Fibroblast of skin of scalp (primary cell): Measurements from ENCODE around the gene SLC38A1. TPM values are rescaled to one million over a fixed set of nuclear protein-coding genes. Genes with fewer than 3 reads are reported as not detected.
A peak's percentile ranks its signal among the peaks of the same experiment; 100 is the strongest.
"Not testable (repeated sequence)": the region's sequence is repeated elsewhere in the genome, so short reads cannot be mapped to it uniquely, and the experiment has no call there.

Experiments
- DNase-seq: peaks from one replicate; pipeline ENCODE4 v3.0.0-alpha.2; 2013
- polyA plus RNA-seq, 2 experiments: library from polyadenylated mRNA; unstranded; fragments of 120-200 nt; gene quantifications; one replicate each; pipeline ENCODE4 v1.2.1, GENCODE V29; 2013; ENCODE audit not compliant: insufficient read length in 2 of 2

Gene SLC38A1
- 52.0 TPM for polyA plus RNA-seq (2013, experiment 1 of 2; ENCODE audit: insufficient read length)
- polyA plus RNA-seq (2013, experiment 2 of 2; ENCODE audit: insufficient read length) = 58.1 TPM

- peak; percentile 79 for DNase-seq
Observed at GRCh38 chr12:46268583-46269428, at the start of gene SLC38A1. SLC38A1 (minus strand) TSS chr12:46269043; CDS start chr12:46239800, 29,243 bp downstream.

DNA sequence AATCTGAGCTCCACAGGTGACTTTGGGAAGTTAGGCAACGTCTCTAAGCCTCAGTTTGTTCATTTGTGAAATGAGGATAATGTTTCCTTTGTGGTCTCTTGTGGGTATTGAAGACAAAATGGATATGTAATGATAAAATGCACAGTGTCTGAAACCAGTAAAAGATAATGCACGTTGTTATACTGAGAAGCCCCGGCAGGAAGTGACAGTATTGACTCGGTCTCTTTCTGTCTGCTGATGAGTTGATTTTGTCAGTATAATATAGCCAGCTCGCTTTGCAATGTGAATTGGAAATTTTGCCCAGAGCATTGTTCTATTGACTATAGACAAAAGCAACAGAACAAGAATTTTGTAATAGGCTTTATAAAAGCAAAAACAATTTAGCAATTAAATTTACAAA lies 49.2 kb upstream of the SLC38A1 start:
- no peak for DNase-seq

DNA sequence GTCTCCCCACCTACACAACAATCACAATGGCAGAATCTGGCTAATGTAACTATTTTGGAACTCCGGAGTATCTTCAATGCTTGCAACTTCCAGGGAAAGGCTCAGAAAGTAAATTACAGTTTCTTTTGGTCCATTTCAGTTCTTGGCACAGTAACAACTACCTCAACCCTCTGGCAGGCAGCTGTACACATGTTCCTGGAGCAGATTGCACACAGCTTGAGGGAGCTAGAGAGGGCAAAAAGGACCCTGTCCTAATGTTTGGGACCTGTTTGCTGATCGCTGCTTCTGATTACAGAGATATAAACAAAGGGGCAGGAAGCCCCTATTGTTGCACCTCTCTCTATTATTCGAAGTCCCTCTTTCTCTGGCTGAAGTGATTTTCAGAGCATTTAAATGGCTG lies 35.2 kb upstream of the SLC38A1 start:
- no peak for DNase-seq

GRCh38 chr12:46303039-46303666 lies 34.3 kb upstream of the SLC38A1 start:
- peak; percentile 19 for DNase-seq

- DNase-seq = peak; percentile 34
Observed at GRCh38 chr12:46300910-46301309, 32.1 kb upstream of the SLC38A1 start.

DNA sequence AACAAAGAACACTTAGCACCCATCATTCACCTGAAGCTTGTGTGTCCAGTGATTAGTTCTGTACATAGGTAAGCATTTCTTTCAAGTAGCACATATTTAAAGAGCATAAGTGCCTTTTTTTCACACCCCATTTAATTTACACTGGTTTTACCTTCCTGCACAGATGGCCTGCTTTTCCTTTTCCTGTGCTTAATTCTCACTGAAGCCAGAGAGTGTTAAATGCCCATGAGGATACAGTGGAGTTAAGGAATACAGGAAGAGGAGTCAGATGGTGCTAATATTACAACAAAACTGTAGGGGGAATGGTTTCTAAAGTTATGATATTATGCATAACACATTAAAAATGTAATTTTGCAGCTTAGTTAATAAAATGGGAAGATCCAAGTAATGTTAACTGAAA lies 31.0 kb upstream of the SLC38A1 start:
- no peak for DNase-seq

DNA sequence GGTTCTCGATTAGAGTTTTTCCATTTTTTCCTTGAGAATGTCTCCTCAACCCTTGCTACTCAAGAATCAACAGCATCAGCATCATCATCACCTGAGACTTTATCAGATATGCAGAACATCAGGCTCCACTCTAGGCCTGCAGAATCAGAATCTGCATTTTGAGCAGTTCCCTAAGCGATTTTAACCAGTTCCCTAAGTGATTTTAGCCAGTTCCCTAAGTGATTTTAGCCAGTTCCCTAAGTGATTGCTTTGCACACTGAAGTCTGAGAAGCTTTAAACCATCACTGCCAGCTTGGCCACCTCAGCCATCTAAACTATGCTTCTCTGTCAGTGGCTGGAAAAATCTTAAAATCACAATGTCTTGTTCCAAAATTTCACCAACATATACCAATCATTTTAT lies 29.4 kb upstream of the SLC38A1 start:
- no peak for DNase-seq

GRCh38 chr12:46296822-46297221 lies 28.0 kb upstream of the SLC38A1 start:
- DNase-seq = no peak

DNA sequence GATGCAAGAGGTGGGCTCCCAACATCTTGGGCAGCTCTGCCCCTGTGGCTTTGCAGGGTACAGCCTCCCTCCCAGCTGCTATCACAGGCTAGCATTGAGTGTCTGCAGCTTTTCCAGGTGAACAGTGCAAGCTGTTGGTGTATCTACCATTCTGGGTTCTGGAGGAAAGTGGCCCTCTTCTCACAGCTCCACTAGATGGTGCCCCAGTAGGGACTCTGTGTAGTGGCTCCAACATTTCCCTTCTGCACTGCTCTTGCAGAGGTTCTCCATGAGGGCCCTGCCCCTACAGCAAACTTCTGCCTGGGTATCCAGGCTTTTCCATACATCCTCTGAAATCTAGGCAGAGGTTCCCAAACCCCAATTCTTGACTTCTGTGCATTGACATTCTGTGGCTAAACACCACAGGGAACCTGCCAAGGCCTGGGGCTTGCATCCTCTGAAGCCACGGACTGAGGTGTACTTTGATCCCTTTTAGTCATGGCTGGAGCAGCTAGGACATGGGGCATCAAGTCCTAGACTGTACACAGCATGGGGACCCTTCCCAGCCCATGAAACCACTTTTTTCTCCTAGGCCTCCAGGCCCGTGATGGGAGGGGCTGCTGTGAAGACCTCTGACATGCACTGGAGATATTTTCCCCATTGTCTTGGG lies 24.0 kb upstream of the SLC38A1 start:
- DNase-seq = peak; percentile 20

DNA sequence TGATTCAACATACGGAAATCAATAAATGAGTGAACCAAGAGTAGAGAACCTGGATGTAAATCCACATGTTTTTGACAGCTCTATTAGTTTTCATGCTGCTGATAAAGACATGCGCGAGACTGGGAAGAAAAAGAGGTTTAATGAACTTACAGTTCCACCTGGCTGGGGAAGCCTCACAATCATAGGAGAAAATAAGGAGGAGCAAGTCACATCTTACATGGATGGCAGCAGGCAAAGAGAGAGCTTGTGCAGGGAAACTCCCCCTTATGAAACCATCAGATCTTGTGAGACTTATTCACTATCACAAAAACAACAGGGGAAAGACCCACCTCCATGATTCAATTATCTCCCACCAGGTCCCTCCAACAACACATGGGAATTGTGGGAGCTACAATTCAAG lies 23.1 kb upstream of the SLC38A1 start:
- not testable (repeated sequence) for DNase-seq

DNA sequence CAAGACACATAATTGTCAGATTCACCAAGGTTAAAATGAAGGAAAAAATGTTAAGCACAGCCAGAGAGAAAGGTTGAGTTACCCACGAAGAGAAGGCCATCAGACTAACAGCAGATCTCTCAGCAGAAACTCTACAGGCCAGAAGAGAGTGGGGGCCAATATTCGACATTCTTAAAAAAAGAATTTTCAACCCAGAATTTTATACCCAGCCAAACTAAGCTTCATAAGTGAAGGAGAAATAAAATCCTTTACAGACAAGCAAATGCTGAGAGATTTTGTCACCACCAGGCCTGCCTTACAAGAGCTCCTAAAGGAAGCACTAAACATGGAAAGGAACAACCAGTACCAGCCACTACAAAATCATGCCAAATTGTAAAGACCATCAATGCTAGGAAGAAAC lies 16.3 kb upstream of the SLC38A1 start:
- DNase-seq = not testable (repeated sequence)

DNA sequence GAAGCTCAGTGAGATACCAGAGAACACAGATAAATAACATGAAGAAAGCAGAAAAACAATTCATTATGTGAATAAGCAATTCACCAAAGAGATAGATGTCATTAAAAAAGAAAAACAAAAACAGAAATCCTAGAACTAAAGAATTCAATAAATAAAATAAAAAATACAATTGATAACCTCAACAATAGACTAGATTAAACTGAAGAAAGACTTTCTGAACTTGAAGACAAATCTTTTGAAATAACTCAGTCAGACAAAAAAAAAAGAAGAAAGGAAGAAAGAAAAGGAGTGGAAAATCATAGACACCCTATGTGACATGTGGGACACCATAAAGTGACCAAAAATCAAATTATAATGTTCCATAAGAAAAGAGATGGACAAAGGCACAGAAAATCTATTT lies 14.0 kb upstream of the SLC38A1 start:
- DNase-seq = no peak

DNA sequence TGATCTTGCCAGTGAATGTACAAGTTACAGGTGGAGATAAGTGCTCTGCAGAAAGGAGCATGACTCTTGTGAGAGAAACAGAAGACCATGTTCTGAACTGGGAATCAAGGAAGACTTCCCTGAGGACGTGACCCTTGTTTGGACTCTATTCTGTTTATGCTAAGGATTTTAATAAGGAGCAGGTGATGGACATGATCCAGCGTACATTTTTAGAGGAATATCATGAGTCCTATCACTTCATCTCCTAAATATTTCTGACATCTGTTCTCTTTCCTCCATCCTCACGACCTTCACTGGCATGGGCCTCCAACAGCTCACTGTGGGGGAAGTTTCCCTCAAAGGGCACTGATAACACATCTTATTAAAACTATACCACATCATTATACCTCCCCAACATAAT lies 7.9 kb upstream of the SLC38A1 start:
- no peak for DNase-seq

DNA sequence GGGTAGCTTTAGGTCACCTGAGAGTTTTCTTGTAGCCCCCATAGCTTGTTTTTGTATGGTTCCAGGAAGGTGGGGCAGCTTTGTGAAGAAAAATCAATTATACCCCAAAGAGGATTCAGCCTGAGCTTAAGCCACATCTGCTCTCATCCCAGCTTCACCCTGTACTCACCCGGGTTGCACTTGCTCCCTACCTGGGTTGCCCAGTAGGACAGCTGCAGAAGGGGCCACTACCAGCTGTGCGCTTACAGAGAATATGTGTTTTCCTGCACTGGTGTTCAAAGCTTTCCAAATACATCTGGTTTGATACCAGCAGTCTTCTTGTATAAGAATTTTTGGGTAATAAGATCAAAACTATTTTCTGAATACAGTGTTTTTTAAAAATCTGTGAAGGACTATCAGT lies 3.0 kb upstream of the SLC38A1 start:
- DNase-seq = no peak

- no peak for DNase-seq
Observed at GRCh38 chr12:46269429-46270241, 792 bp upstream of the SLC38A1 start.

DNA sequence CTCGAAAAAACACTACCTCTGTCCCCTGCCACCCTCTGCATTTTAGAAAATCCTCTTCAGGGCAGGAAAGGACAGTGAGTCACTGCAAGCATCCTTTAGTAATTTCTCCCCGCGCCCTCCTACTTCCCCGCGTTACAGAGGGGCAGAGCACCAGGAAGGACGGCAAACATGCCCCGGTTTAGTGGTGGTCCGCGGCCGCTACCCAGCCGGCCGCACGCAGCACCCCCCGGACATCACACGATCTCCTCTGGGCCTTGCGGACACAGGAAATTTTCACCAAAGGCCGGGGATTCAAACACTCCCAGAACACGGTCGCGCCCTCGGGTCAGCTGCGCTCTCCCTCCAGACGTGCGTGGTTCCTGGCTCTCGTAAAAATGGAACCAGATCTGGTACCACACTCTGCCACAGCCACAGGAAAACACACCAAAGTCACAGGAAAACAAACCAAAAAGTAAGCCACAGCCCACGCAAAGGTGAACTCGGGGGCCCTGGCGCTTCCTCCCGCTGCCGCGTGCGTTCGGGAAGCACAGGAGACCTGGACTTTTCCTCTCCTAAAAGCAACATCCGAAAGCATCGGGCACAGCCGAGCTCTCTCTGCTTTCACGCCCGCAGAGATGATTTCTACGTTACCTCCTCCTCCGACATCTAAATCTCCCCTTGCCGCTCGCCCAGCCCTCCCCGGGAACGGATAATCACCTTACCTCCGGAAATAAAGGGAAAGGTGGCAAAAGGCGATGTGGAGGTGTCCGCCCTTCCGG lies 839 bp downstream of the SLC38A1 start:
- DNase-seq = peak; percentile 31

- no peak for DNase-seq
Observed at GRCh38 chr12:46267575-46267824, 1.3 kb downstream of the SLC38A1 start.

- DNase-seq = peak; percentile 56
Observed at GRCh38 chr12:46266869-46267574, 1.8 kb downstream of the SLC38A1 start.

- peak; percentile 31 for DNase-seq
Observed at GRCh38 chr12:46266382-46266791, 2.5 kb downstream of the SLC38A1 start.

DNA sequence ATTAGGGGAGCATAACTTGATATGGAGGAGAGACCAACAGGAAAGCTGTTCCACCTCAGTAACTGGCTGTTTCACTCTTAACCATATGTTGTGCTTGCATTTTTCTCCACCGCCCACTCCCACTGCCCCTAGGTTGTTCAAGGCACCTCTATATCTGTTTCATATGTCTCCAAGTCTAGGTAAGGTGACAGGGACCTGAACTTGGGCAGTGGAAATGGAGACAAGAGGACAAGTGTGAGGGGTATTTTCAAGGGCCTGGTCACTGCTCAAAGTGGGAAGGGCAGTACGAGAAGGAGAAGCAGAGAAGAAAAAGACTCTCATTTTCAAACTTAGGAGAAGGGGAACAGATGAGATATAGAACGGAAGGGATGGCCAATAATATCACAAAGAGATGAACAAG lies 3.1 kb downstream of the SLC38A1 start:
- no peak for DNase-seq

DNA sequence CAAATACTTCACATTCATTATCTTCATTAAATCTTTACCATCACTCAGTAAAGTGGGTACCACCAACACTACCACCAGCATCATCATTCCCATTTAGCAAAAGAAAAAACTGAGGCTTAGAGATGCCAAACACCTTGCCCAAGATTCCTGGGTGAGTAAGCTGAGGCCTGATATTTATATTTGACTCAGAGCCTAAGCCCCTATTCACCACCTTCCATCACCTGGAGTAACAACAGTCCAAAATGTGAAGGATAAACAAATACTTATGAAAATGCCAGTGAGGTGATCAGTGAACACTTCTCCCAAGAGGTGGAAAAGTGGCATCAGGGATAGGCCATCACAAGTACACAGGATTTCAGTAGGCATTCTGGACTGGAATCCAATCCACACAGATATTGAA lies 3.7 kb downstream of the SLC38A1 start:
- DNase-seq = no peak
